ENCODE results near the gene ZNF213. TPM values are rescaled to one million over a fixed set of nuclear protein-coding genes. Genes with fewer than 3 reads are reported as not detected.
A peak's percentile ranks its signal among the peaks of the same experiment; 100 is the strongest.
"Not testable (repeated sequence)": the region's sequence is repeated elsewhere in the genome, so short reads cannot be mapped to it uniquely, and the experiment has no call there.

ZNF213 gene
- total and polyA plus RNA-seq, 2 experiments from 2014 or later = 7.5 to 10.1 TPM

- DNase-seq (ENCODE audit: low read depth in 1 of 2, low spot score in 1 of 2) = peak in 1 of 2 donors; percentile 40
- H3K4me1 ChIP-seq (ENCODE audit: low read depth) = no peaks in the 10 kb centered on the region
- H3K27me3 ChIP-seq = peaks cover 100% of the 10 kb centered on the region
- H3K9me3 ChIP-seq (ENCODE audit: low read depth) = no peaks in the 10 kb centered on the region
- H3K36me3 ChIP-seq = no peaks in the 10 kb centered on the region
- H3K4me3 ChIP-seq = no peak overlapping the region
- no peak for TF ChIP-seq CTCF (IDR thresholded peaks at IDR 0.05; ENCODE audit: low read depth, low read length)
- H3K27ac ChIP-seq = no peak overlapping the region
Measured at GRCh38 chr16:3175157-3176093, 40.6 kb downstream of the ZNF213 start.

GRCh38 chr16:3179651-3180050, 44.8 kb downstream of the ZNF213 start:
- H3K4me1 ChIP-seq (ENCODE audit: low read depth) = peaks cover 3% of the 10 kb centered on the region
- H3K27me3 ChIP-seq = peaks cover 100% of the 10 kb centered on the region
- no peak overlapping the region for H3K4me3 ChIP-seq
- no peaks in the 10 kb centered on the region for H3K36me3 ChIP-seq
- DNase-seq (ENCODE audit: low read depth in 1 of 2, low spot score in 1 of 2) = no peak
- no peak overlapping the region for H3K27ac ChIP-seq
- no peaks in the 10 kb centered on the region for H3K9me3 ChIP-seq (ENCODE audit: low read depth)
- no peak for TF ChIP-seq CTCF (IDR thresholded peaks at IDR 0.05; ENCODE audit: low read depth, low read length)

- Histone ChIP-seq H3K4me3 (no peak overlapping the region), H3K27ac (no peak overlapping the region), H3K4me1 (ENCODE audit: low read depth) (peaks cover 3% of the 10 kb centered on the region), H3K9me3 (ENCODE audit: low read depth) (no peaks in the 10 kb centered on the region), H3K36me3 (no peaks in the 10 kb centered on the region), H3K27me3 (peaks cover 99% of the 10 kb centered on the region)
- TF ChIP-seq CTCF (IDR thresholded peaks at IDR 0.05; ENCODE audit: low read depth, low read length) = no peak
- DNase-seq (ENCODE audit: low read depth in 1 of 2, low spot score in 1 of 2) = no peak
Measured at GRCh38 chr16:3180445-3180878, 45.6 kb downstream of the ZNF213 start.

- not testable (repeated sequence) for H3K36me3 ChIP-seq; H3K4me3 ChIP-seq; H3K4me1 ChIP-seq (ENCODE audit: low read depth); DNase-seq (ENCODE audit: low read depth in 1 of 2, low spot score in 1 of 2); H3K27ac ChIP-seq; H3K9me3 ChIP-seq (ENCODE audit: low read depth)
- peaks cover 99% of the 10 kb centered on the region for H3K27me3 ChIP-seq
Measured at GRCh38 chr16:3182293-3182607, 47.4 kb downstream of the ZNF213 start.

GRCh38 chr16:3182608-3183444, 48.0 kb downstream of the ZNF213 start:
- peak; percentile 47 to 57 for DNase-seq (ENCODE audit: low read depth in 1 of 2, low spot score in 1 of 2)
- H3K9me3 ChIP-seq (ENCODE audit: low read depth) = no peaks in the 10 kb centered on the region
- H3K36me3 ChIP-seq = no peaks in the 10 kb centered on the region
- no peak overlapping the region for H3K27ac ChIP-seq
- H3K4me1 ChIP-seq (ENCODE audit: low read depth) = peaks cover 3% of the 10 kb centered on the region
- peaks cover 98% of the 10 kb centered on the region for H3K27me3 ChIP-seq
- TF ChIP-seq CTCF (IDR thresholded peaks at IDR 0.05; ENCODE audit: low read depth, low read length) = peak; percentile 44
- peak overlapping the region; percentile 25 for H3K4me3 ChIP-seq
